Mesendoderm (in vitro differentiated cells): ENCODE measurements around the gene TRIM67.
"Not testable (repeated sequence)": the region's sequence is repeated elsewhere in the genome, so short reads cannot be mapped to it uniquely, and the experiment has no call there.

Experiments
- DNase-seq: peaks from one replicate; pipeline ENCODE4 v3.0.0; 2013
- H2AK5ac ChIP-seq: 2 replicates; pipeline ENCODE4 v1.6.1; 2013; ENCODE audit warnings: low read length, inconsistent platforms
- H2BK120ac ChIP-seq: 2 replicates; pipeline ENCODE4 v1.6.1; 2013; ENCODE audit warnings: low read depth, mild to moderate bottlenecking, low read length, moderate library complexity, mixed read lengths
- H2BK15ac ChIP-seq: replicated peaks from 2 replicates; pipeline ENCODE4 v1.6.1; 2013; ENCODE audit warnings: low read depth, mild to moderate bottlenecking, moderate library complexity
- H2BK5ac ChIP-seq: 2 replicates; pipeline ENCODE4 v1.6.1; 2013; ENCODE audit warnings: low read length, inconsistent platforms
- H3K18ac ChIP-seq: 2 replicates; pipeline ENCODE4 v1.6.1; 2013; ENCODE audit warnings: mild to moderate bottlenecking, low read length, mixed read lengths
- H3K23ac ChIP-seq: one replicate; pipeline ENCODE4 v1.6.1; 2013; ENCODE audit warnings: low read length
- H3K27ac ChIP-seq: 2 replicates; pipeline ENCODE4 v1.5.1; 2013; ENCODE audit warnings: low read depth, mild to moderate bottlenecking, inconsistent platforms, low read length, moderate library complexity
- H3K27me3 ChIP-seq: 2 replicates; pipeline ENCODE4 v1.6.1; 2013; ENCODE audit warnings: low read length, control low read depth, mild to moderate bottlenecking, inconsistent platforms; ENCODE audit not compliant: insufficient read depth, poor library complexity
- H3K36me3 ChIP-seq: 2 replicates; pipeline ENCODE4 v1.6.1; 2013; ENCODE audit warnings: low read length, inconsistent platforms; ENCODE audit not compliant: control insufficient read depth, insufficient read depth
- H3K4ac ChIP-seq: one replicate; pipeline ENCODE4 v1.6.1; 2013; ENCODE audit warnings: low read depth, mild to moderate bottlenecking, low read length, moderate library complexity
- H3K4me1 ChIP-seq: 2 replicates; pipeline ENCODE4 v1.6.1; 2013; ENCODE audit warnings: low read depth, low read length, inconsistent platforms; ENCODE audit not compliant: control insufficient read depth
- H3K4me2 ChIP-seq: 2 replicates; pipeline ENCODE4 v1.6.1; 2013; ENCODE audit warnings: low read length
- H3K4me3 ChIP-seq: 2 replicates; pipeline ENCODE4 v1.5.1; 2013; ENCODE audit warnings: mild to moderate bottlenecking, low read length
- H3K56ac ChIP-seq: one replicate; pipeline ENCODE4 v1.6.1; 2013; ENCODE audit warnings: low read length
- H3K79me1 ChIP-seq: 2 replicates; pipeline ENCODE4 v1.6.1; 2013; ENCODE audit warnings: low read length, inconsistent platforms
- H3K79me2 ChIP-seq: 2 replicates; pipeline ENCODE4 v1.6.1; 2013; ENCODE audit warnings: mild to moderate bottlenecking, low read length; ENCODE audit not compliant: control insufficient read depth, insufficient read depth
- H3K9ac ChIP-seq: 2 replicates; pipeline ENCODE4 v1.6.1; 2013; ENCODE audit warnings: low read length, inconsistent platforms
- H4K5ac ChIP-seq: one replicate; pipeline ENCODE4 v1.6.1; 2013; ENCODE audit warnings: low read length
- H4K8ac ChIP-seq: one replicate; pipeline ENCODE4 v1.6.1; 2013; ENCODE audit warnings: low read depth, mild to moderate bottlenecking, control low read depth, low read length, moderate library complexity
- WGBS: extraction: QIAGEN DNeasy Blood & Tissue Kit; methylation state at CpG from one replicate; pipeline ENCODE4 v1.1.7; 2013; ENCODE audit warnings: low lambda C conversion rate, missing lambda C conversion rate; ENCODE audit not compliant: insufficient coverage; ENCODE audit errors: extremely low coverage; 5-methylcytosine and 5-hydroxymethylcytosine counted together

TRIM67 gene

GRCh38 chr1:231147896-231148295, 14.0 kb upstream of the TRIM67 start:
- no peak overlapping the region for H3K23ac ChIP-seq
- no peak overlapping the region for H3K27ac ChIP-seq
- H3K9ac ChIP-seq, result no peak overlapping the region
- H2BK120ac ChIP-seq, result no peak overlapping the region
- H3K4me1 ChIP-seq, result no peaks in the 10 kb centered on the region
- no peaks in the 10 kb centered on the region for H3K79me1 ChIP-seq
- no peak overlapping the region for H3K4ac ChIP-seq
- H2AK5ac ChIP-seq, result no peak overlapping the region
- no CpG with 5 or more reads among the region's 3 CpGs for WGBS
- DNase-seq, result peak; percentile 42
- no peaks in the 10 kb centered on the region for H3K36me3 ChIP-seq
- no peaks in the 10 kb centered on the region for H3K27me3 ChIP-seq
- no peak overlapping the region for H3K56ac ChIP-seq
- H4K5ac ChIP-seq, result no peak overlapping the region
- H2BK5ac ChIP-seq, result no peak overlapping the region
- no peak overlapping the region for H3K4me2 ChIP-seq
- H3K4me3 ChIP-seq, result no peak overlapping the region
- H4K8ac ChIP-seq, result no peak overlapping the region
- no peak overlapping the region for H3K18ac ChIP-seq
- H2BK15ac ChIP-seq, result no peak overlapping the region
- no peaks in the 10 kb centered on the region for H3K79me2 ChIP-seq

GRCh38 chr1:231151811-231152210, 10.0 kb upstream of the TRIM67 start:
- H3K36me3 ChIP-seq, result no peaks in the 10 kb centered on the region
- no peaks in the 10 kb centered on the region for H3K79me1 ChIP-seq
- H3K4me1 ChIP-seq, result no peaks in the 10 kb centered on the region
- WGBS, result no CpG with 5 or more reads among the region's 1 CpG
- no peaks in the 10 kb centered on the region for H3K79me2 ChIP-seq
- no peak overlapping the region for H2BK15ac ChIP-seq
- H4K5ac ChIP-seq, result no peak overlapping the region
- H3K27ac ChIP-seq, result no peak overlapping the region
- no peak overlapping the region for H3K56ac ChIP-seq
- H3K4me3 ChIP-seq, result no peak overlapping the region
- no peak for DNase-seq
- H2AK5ac ChIP-seq, result no peak overlapping the region
- no peak overlapping the region for H4K8ac ChIP-seq
- H3K4ac ChIP-seq, result no peak overlapping the region
- H3K18ac ChIP-seq, result no peak overlapping the region
- no peak overlapping the region for H2BK5ac ChIP-seq
- H3K23ac ChIP-seq, result no peak overlapping the region
- H3K27me3 ChIP-seq, result no peaks in the 10 kb centered on the region
- H3K4me2 ChIP-seq, result no peak overlapping the region
- no peak overlapping the region for H2BK120ac ChIP-seq
- H3K9ac ChIP-seq, result no peak overlapping the region

GRCh38 chr1:231153726-231154125, 8.1 kb upstream of the TRIM67 start:
- Histone ChIP-seq H3K27ac (no peak overlapping the region), H3K9ac (no peak overlapping the region), H3K18ac (no peak overlapping the region), H4K8ac (no peak overlapping the region), H3K27me3 (no peaks in the 10 kb centered on the region), H2BK5ac (no peak overlapping the region), H2BK120ac (no peak overlapping the region), H3K23ac (no peak overlapping the region), H3K79me2 (no peaks in the 10 kb centered on the region), H2BK15ac (no peak overlapping the region), H3K36me3 (no peaks in the 10 kb centered on the region), H3K79me1 (no peaks in the 10 kb centered on the region), H3K4me1 (no peaks in the 10 kb centered on the region), H2AK5ac (no peak overlapping the region), H3K4me3 (no peak overlapping the region), H3K4me2 (no peak overlapping the region), H4K5ac (no peak overlapping the region), H3K4ac (no peak overlapping the region), H3K56ac (no peak overlapping the region)
- no CpG with 5 or more reads among the region's 2 CpGs for WGBS
- no peak for DNase-seq

- no peak overlapping the region for H2BK5ac ChIP-seq
These were observed 6.0 kb upstream of the TRIM67 start for GRCh38 chr1:231155808-231156207.

GRCh38 chr1:231157311-231157710, 4.5 kb upstream of the TRIM67 start:
- Histone ChIP-seq H3K27ac (no peak overlapping the region), H3K4me3 (no peak overlapping the region), H2BK120ac (no peak overlapping the region), H3K79me1 (no peaks in the 10 kb centered on the region), H2AK5ac (no peak overlapping the region), H3K27me3 (peaks cover 25% of the 10 kb centered on the region), H3K18ac (no peak overlapping the region), H3K9ac (no peak overlapping the region), H3K4me1 (no peaks in the 10 kb centered on the region), H3K79me2 (no peaks in the 10 kb centered on the region), H4K5ac (no peak overlapping the region), H3K36me3 (no peaks in the 10 kb centered on the region), H2BK15ac (no peak overlapping the region), H4K8ac (no peak overlapping the region), H3K4ac (no peak overlapping the region), H3K23ac (no peak overlapping the region), H3K4me2 (no peak overlapping the region), H2BK5ac (no peak overlapping the region), H3K56ac (no peak overlapping the region)
- DNase-seq, result no peak
- no CpG with 5 or more reads among the region's 1 CpG for WGBS

More at GRCh38 chr1:231155808-231156207, 6.0 kb upstream of the TRIM67 start:
- Histone ChIP-seq H3K27me3 (peaks cover 16% of the 10 kb centered on the region), H3K23ac (no peak overlapping the region), H3K4me2 (no peak overlapping the region), H3K4me1 (no peaks in the 10 kb centered on the region), H3K9ac (no peak overlapping the region), H3K4ac (no peak overlapping the region), H2AK5ac (no peak overlapping the region), H3K56ac (no peak overlapping the region), H2BK120ac (no peak overlapping the region), H3K36me3 (no peaks in the 10 kb centered on the region), H4K8ac (no peak overlapping the region), H3K4me3 (no peak overlapping the region), H3K18ac (no peak overlapping the region), H4K5ac (no peak overlapping the region), H3K79me1 (no peaks in the 10 kb centered on the region), H2BK15ac (no peak overlapping the region), H3K27ac (no peak overlapping the region), H3K79me2 (no peaks in the 10 kb centered on the region)
- WGBS, result no CpG with 5 or more reads among the region's 1 CpG
- no peak for DNase-seq

- H3K27me3 ChIP-seq, result peaks cover 26% of the 10 kb centered on the region
- H3K4ac ChIP-seq, H3K27ac ChIP-seq, H2AK5ac ChIP-seq, H3K79me2 ChIP-seq, H3K4me2 ChIP-seq, H3K36me3 ChIP-seq, H3K23ac ChIP-seq, H2BK120ac ChIP-seq, H3K56ac ChIP-seq, H4K8ac ChIP-seq, H3K4me3 ChIP-seq, H3K79me1 ChIP-seq, DNase-seq, H2BK5ac ChIP-seq, H4K5ac ChIP-seq, H3K4me1 ChIP-seq, H3K9ac ChIP-seq, H2BK15ac ChIP-seq, H3K18ac ChIP-seq: not testable (repeated sequence)
- no CpG with 5 or more reads among the region's 7 CpGs for WGBS
These were observed 3.7 kb upstream of the TRIM67 start for GRCh38 chr1:231158141-231158540.
